Stimulated activated CD4-positive, alpha-beta T cell treated with anti-CD3 and anti-CD28 coated beads, Interleukin-4, amount 100 ng/mL, for 4 hours (primary cell): ENCODE data around the gene CEP128.

ENCODE experiments used
- DNase-seq, 2 experiments: peaks; one replicate each; pipeline ENCODE4 v3.0.0-alpha.2; 2020

The CEP128 gene

DNA sequence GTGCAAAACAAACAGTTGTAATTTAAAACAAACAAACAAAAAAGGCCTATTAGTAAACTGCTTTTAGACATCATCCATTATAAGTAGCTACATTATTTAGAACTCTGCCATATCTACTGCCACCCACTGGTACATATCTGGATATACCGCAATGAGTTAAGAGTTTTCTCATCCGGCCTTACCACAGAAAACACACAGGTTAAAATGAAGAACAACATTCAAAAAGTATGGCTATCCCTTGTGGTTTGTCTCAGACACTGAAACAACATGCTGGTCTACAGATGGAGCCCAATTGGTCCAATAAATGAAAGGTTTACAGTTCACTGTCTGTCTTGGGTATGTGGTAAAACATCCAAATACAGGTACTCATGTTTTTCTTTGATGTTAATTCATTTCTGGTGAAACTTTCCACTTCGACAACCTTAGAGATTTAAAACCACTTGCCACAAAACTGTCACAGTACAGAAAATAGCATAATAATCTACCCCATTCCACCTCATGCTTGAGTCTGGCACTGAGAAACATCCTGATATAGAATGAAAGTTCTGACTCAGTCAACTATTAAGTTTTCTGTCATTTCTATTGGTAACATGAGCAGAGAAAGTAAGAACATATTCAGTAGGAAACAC is 354.3 kb downstream of the CEP128 start:
- no peak for DNase-seq

DNA sequence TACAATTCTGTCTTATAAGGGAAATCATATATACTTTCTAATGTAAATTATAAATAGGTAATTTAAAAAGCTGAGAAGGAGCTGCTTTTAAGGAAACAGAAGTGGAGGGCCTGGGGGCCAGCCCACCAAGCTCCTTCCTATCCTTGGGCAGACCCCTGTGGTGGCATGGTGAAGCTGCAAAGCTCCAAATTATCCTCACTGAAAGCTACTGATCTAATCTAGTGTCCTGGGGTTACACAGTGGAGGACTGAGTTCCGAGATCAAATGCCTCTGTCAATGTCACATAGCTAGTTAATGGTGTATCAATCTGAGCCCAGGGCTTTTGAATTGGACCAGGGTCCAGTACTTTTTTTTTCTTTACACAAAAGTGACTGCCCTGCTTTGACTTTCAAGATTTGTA is 355.4 kb downstream of the CEP128 start:
- no peak for DNase-seq

DNA sequence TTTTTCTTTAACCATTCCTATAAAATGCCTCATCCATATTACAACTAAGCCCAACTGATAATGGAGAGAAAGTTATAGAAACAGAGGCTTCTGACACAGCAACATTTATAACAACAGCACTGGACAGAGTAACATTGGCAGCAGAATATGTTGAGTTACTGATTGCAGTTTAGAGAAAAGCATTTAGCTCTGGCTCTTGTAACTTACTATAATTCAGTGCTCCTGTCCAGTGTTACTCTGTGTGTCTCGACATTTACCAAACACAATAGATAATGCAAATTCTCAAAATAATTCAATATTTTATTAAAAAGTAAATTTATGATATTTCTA is 356.1 kb downstream of the CEP128 start:
- DNase-seq: no peak

DNA sequence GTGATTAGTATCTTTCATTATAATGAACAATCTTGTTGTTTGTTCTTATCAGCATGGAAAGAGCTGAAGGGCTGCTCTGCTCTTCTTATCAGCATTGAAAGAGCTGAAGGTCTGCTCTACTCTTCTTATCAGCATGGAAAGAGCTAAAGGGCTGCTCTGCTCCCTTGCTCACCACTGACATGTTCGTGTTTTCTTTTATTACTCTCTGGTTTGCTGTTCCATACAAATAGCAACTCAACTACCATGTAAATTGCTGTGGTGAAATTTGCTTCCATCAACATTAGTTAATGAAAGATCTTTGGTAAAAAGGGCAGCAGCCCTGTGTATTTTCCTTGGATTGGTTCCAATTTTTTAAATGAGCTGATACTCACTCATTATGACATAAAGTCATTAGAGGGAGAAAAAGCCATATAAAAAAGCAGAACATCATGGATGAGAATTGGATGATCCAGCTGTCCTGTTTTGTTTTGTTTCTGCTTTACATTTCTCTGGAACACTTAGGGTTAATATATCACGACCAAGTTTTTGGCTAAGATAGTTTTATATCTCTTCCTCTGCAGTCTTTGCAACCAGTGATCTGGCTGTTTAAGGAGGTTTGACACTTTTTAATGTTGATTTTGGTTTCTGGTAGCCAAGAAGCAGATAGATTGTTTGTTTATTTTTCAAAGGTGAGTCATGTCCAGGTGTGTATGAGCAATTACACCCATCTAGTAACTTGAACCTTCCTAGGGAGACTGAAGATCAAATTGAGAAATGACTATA is 356.6 kb downstream of the CEP128 start:
- no peak for DNase-seq

DNA sequence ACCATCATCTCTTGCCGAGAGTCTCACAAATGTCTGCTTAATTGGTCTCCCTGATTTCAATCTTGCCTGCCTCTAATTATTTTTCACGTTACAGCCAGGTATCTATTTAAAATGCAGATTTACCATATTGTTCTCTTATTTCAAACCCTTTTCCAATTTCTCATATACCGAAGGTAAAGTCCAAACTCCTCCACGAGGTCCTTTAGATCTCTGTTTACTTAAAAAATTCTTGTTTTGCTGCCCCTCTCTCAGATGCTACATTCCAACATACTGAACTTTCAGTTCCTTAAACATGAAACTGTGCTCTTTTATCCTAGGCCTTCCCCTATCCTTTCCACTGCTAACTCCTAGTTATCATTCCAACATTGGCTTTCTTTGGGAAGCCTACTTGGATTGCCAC is 363.9 kb downstream of the CEP128 start:
- DNase-seq: no peak

DNA sequence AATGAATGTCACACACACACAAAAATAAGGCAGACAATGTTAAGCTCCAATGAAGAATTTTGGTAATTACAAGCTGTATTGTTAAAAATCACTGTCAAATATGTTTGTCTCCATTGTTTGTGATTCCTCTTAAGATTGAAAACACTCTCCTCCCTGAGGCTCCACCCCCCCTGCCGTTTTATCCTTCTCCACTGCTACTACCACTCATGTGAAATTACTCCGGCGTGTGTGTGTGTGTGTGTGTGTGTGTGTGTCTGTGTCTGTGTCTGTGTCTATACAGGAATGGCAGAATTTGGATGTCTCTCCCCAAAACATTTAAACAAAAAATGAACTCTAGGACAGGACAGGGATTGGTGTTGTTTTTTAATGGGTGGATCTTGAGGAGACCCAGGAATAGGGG is 365.1 kb downstream of the CEP128 start:
- no peak for DNase-seq

DNA sequence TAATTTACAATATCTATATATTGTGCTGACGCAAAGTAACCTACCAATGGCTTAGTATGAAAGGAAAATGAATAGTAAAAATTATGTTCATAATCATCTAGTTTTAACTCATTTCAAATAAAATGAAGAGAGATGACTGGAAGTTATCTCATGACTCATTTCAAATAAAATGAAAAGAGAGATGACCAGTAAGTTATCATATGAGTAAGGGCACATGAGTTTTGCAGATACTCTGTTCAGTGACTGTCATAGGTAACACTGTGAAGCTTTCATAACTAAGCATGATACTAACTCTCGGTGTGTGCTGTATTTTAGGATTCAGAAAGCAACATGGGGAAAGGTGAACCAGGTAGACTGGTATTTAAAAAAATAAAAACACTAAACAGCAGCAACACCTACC is 365.8 kb downstream of the CEP128 start:
- DNase-seq: no peak

DNA sequence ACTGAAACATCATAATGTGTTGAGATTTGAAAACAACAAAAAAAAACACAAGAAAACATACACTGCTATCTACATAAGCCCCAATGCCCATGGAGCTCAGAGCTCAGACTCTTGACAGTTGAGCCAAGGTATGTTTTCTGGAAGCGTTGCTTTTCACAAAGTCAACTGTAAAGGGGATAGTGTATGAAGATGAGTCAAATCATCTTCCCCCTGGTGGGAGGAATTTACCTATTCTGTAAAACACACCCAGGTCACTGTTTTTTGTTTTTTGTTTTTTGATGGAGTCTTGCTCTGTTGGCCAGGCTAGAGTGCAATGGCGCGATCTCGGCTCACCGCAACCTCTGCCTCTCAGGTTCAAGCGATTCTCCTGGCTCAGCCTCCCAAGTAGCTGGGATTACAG is 368.9 kb downstream of the CEP128 start:
- DNase-seq: no peak

DNA sequence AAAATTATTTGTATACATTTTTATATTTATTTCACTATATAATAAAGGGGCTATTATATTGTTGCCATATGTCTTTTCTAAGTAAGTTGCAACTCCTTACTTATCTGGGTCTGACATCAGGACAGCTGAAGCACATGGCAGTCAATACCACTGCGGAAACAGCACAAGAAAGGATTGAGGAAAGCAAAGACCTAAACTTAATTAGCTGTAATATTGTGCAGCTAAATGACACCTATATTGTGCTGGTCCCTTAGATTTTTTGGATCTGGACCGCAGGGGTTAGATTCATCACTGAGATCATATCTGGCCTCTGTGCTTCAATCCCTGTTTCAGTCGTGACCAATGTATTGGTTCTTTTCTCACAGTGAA is 370.6 kb downstream of the CEP128 start:
- no peak for DNase-seq

DNA sequence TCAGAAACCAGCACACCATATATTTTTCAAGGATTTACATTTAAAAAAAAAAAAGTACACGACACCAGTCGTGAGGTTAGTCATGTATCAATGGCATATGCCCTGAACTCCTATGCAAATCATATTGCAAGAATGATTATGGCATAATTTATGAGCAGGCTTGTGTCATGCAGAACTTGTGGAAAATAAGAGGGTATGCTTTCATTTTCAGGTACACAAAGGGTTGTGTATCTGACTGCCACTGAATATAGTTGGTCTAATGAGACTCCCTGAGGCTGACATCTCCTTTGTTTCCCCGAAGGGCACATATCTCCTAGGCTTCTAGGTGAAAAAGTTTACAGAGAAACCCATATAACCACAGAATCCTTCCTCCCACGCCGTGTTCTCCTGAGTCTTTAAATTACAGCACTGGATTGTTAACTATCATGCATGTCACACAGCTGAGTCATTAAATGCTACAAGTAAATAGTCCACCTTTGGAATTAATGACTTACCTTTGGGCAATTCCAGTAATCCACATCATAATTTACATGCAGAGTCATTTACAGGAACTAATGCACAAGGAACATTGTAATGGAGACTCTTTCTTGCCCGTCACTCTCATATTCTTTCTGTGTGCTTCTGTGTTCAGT is 373.5 kb downstream of the CEP128 start:
- DNase-seq: no peak

DNA sequence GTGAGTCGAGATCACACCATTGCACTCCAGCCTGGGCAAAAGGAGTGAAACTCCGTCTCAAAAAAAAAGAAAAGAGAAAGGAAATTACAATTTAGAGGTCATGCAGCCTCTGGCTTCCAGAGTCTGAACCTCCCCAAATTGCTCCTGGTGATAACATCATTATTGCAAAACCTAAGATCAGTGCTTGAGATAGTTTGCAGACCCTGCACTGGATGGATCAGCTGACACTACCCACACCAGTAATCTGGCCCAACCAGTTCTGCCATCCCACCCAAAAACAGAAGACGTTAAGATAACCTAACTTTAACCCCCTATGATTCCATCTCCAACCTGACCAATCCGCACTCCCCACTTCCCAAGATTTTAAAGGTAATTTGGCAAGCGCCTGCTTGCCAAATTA is 376.5 kb downstream of the CEP128 start:
- no peak for DNase-seq

DNA sequence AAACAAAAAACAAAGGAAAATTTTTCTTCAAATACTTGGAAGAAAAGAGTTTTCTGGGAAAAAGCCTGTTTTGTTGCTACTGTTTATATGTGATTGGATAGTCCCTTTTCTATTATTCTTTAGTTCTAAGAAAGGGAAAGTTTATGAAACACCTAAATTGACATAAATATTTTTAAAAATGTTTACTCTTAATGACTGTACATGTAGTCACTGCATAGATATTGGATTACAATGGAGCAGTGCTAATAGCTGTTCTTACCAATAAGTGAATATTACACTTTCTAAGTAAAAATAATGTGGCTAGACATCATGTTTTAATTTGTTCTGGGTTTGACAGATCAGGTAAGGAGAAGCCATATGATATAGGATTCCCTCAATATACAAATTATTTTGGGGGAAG is 377.5 kb downstream of the CEP128 start:
- DNase-seq: no peak

DNA sequence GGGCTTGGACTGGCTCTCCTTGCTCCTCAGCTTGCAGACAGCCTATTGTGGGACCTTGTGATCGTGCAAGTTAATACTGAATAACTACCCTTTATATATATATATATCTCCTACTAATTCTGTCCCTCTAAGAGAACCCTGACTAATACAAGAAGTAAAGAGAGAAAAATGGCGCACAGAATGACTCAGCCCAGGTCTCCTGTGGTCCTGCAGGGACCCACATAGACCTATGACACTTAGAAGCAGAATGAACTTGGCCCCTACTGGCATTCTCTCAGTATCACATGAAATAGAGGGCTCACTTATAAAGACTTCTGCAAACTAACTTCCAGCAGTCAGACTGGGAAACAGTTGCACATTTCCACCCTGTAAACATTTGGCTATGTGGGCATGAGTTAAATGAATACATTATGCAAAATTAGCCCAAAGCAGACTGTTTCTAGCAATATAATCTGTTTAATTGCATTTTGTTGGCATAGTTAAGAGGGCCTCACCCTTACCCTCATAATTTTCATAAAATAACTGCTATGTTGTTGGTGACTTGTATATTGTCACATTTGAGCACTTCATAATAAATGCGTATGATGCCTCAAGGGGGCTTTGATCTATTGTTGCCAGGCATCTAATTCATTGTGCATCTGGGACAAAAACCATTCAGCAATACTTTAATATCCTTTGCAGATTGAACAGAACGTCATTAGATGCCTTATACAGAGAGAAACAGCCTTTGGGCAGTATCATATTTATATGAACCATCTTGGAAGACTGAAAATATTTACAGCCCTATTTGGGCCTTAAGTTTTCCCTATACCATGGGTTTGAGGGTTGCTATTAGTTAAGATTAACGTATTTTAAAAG is 380.5 kb downstream of the CEP128 start:
- no peak for DNase-seq

DNA sequence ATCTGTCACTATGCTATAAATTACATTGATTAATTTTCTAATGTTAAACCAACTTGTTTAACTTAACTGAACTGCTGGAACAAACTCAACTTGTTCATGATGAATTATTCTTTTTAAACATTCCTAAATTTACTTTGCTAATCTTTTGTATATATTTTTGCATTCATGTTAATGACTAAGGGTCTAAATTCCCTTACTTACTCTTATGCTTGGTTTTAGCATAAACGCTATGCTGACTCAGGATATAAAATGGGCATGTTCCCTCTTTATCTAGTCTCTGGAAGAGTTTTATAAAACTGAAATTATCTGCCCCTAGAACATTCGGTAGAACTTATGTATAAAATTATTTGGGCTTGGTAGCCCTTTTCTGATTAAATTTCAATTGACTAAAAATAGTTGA is 387.4 kb downstream of the CEP128 start:
- DNase-seq: no peak

DNA sequence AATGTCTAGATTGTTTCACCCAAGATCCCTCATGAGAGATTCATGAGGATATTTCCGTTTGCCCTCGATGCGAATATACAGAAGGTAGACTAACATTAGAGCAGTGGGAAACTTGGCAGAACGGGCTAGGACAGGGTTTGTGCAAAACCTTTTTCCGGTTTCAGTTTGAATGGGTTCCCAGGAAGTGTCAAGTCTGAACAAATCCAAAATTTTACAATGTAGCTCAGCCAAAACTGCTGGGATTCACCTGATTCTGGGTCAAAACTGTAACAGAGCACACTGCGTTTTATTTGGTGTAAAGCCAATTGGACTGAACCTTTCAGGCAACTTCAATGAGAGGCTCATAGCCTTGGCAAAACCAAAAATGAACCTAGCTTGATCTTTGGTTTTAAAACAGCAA is 392.4 kb downstream of the CEP128 start:
- no peak for DNase-seq

DNA sequence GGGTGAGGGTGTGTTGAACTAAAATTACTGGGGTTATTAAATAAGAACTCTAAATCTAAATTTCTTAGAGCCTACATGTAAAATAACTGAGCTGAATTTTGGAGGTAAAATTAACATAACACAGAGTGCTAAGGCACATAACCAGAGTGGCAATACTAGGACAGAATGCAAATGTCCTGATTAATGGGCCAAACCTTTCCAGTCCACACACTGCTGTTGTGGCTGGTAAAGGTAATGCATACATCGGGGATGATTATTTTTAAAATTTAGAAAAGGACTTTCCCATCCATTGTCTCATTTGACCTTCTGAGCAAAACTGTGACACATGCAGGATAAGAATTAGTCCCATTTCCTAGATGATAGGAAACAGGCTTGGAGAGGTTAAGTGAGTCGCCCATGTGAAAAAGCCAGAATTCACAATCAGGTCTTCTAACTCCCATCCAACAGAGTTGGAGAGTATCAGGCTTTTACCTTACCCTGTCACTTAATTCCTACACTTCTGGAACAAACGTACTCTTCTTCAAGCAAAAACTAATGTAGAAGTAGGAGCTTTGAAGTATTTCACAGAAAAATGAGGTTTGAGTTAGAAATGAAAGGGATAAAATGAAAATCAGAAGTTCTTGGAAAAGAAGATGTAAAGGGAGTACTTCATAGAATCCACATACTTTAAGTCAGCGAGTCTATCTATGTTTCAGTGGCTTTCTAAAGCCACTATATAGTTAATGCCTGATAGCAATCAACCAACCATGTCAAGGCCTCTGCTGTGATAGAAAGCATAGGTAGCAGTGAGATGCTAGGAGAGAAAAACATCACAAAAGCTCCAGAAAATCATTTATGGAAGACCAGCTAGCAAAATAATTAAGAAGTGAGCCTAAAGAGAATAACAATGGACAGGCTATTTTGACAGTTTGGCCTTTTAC is 395.3 kb downstream of the CEP128 start:
- DNase-seq: no peak

DNA sequence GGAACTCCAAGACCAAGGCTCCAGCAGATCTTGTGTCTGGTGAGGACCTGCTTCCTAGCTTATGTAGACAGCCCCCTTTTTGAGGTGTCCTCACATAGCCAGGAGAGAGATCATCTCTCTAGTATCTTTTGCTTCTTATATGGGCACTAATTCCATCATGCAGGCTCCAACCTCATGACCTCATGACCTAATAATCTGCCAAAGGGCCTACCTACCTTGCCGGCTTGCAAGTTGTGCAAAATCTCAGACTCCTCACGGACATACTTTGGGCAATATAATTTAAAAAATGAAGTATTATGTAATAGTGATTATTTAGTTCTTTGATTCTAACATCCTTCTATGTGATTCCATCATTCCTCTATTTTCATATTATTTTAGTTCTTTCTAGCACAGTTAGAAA is 397.2 kb downstream of the CEP128 start:
- no peak for DNase-seq

DNA sequence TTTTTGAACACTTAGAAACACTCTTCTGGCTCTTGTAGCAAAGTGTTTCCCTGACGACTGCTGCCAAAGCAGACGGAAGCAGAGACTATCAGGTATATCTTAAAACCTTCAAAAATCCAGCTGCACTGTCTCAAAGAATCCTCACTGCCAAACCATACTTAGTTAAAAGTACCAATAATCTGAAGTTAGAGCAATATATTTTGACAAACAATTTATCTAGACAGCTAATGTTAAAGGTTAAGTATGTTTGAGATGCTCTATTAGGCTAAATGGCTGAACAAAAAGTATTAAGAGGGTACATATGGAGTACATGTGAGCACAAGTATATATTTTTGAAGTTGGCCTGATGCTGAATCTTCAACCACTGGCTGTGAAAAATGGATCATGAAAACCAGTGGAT is 398.3 kb downstream of the CEP128 start:
- DNase-seq: no peak

DNA sequence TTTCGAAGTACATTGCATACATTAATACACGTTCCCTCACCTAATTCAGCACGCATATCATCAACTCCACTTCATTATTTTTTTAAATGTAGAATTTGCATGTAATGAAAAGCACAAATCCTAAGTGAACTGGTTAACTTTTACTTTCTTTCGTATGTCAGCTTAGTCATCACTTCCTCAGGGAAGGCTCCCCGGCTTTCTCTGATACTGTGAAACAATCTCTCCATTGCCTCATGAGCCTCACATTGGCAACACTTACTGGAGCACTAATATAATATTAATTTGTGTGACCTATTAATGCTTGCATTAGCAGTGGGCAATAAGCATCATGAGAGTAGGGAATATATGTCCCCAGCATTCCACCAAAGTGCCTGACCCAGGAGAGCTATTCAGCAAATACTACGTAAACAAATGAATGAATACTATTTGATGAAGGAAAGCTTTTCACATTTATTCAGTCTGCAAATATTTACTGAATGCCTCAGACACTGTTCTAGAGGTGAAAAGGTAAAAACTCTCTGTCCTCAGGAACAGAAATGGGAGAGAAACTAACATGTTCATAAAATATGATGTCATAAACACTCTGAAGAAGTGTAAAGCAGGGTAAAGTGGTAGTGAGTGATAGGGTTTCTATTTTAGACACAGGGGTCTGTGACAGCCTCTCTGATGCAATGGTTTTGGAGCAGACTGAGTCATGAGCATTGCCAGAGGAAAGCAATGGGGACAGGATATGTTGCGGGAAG is 402.7 kb downstream of the CEP128 start:
- no peak for DNase-seq

DNA sequence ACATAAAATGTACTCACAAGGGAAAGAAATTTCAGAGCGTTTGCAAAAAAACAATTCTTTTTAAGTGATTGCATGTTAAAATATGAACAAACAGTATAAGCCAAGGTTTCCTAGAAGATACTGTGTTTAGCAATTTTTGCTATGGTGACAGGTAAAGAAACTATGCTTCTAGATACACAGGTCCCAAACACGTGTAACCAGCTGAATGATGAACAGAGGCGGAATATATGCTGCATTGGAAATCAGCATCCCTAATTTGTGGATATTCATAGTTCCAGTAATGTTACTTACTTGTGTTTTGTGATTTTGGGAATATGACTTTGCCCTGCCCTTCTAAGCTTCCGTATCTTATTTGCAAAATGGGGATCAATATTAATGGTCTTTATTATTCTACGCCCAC is 403.9 kb downstream of the CEP128 start:
- DNase-seq: no peak

DNA sequence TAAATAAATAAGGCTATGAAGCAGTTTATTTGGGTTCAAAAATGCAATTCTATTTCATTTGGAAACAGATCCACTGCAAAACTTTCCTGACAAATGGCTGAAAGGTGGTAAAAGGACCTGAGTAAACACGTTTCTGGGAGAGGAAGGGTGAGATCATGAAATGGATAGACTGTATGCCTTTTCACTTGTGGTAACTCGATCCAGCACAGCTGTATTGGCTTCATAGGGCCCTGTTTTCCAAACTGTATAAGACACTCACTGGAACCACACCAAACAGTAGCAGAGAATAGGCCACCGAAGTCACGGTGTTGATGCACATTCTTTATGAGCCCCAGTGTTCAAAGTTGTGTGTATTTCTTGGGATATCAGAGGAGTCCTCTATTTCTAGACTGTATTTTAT is 405.1 kb downstream of the CEP128 start:
- no peak for DNase-seq

DNA sequence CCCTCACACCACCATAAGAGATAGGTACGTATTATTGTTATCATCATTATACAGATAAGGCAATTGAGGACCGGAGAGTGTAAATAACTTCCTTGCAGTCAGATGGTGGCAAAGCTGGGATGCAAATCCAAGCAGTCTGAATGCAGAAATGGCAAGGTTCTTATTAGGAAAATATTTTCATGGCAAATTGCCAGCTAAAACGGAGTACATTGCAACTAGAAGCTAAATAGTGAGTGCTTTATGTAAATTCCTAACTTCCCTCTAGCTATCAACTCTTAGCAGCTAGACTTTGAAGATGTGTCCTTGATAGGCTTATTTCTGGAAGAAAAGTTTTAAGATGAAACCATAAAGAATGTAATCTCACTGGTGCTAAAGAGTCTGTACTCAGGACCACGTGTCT is 406.4 kb downstream of the CEP128 start:
- no peak for DNase-seq
